ENCODE results near the gene RAB3A.

The RAB3A gene

DNA sequence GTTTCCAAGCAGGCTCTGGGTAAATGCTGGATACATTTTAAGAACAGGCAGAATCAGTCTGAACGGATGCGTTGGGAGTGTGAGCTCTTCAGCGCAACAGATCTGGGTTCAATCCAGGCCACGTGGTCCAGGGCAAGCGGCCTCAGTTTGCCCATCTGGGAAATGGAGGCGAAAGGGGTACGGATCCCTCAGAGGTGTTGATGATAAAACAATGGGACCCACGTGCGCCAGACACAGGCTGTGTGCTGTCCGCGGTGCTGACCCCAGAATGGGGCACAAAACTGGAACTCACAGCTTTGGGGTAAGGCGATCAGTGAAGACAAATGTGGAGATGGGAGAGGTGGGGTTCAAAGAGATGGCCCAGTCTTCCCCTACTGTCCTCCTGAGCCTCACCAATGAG lies 35.5 kb upstream of the RAB3A start:
- no peak overlapping the region for H3K4me3 ChIP-seq (ENCODE audit: control insufficient read depth, low read depth, low read length)
- DNase-seq (ENCODE audit: low read depth) = no peak
- no peak for TF ChIP-seq CTCF (IDR thresholded peaks at IDR 0.05; ENCODE audit: control insufficient read depth, insufficient read depth, low read depth, low read length, missing control alignments)

DNA sequence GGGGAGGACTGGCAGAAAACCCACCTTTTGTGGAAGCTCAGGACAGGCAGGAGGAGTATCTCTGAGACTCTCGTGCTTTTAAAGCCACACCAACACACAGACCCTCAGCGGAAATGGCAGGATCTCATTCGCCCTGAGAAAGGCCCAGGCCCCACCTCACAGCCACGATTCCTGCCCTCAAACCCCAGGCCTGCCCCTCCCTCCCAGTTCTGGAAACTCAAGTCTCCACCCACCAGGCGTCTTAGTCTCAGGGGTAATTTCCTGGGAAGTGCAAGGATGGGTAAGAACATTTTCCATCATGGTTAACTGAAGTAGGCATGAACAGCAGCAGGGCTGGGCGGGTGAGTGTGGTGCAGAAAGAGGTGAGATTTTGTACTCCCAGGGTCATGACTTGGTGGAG lies 30.4 kb upstream of the RAB3A start:
- no peak for TF ChIP-seq CTCF (IDR thresholded peaks at IDR 0.05; ENCODE audit: control insufficient read depth, insufficient read depth, low read depth, low read length, missing control alignments)
- no peak overlapping the region for H3K4me3 ChIP-seq (ENCODE audit: control insufficient read depth, low read depth, low read length)
- DNase-seq (ENCODE audit: low read depth) = no peak

- no peak overlapping the region for H3K4me3 ChIP-seq (ENCODE audit: control insufficient read depth, low read depth, low read length)
- no peak for DNase-seq (ENCODE audit: low read depth)
- no peak for TF ChIP-seq CTCF (IDR thresholded peaks at IDR 0.05; ENCODE audit: control insufficient read depth, insufficient read depth, low read depth, low read length, missing control alignments)
Measured at GRCh38 chr19:18233224-18233825, 29.5 kb upstream of the RAB3A start.

DNA sequence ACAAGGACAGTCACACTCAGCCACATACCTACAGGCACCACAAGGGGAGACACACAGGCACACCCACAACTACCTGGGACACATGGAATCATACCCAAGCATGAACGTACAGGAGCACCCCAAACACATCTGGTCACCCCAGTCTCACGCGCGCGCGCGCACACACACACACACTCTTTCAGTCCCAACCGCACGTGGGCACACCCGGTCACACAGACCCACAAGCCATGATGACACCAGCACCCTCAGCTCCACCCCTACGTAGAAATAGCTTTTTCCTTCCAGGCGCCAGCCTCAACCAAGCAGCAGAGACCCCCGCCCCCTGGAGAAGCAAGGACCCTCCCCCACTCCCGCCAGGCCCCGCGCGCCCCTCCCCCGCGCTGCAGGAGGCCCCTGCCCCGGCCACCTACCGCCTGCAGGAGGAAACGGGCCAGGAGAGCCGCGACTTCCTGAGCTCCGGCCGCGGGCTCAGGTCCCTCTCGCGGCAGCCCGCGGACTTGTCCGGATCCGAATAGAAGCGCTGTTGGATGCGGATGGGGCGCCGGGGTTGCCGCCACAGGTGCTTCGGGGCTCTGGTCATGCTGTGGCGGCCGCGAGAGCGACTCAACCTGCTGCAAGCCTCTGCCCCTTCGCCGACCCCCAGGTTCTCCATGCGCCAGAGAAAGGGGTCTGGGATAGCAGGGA lies 28.8 kb upstream of the RAB3A start:
- TF ChIP-seq CTCF (IDR thresholded peaks at IDR 0.05; ENCODE audit: control insufficient read depth, insufficient read depth, low read depth, low read length, missing control alignments) = no peak
- no peak overlapping the region for H3K4me3 ChIP-seq (ENCODE audit: control insufficient read depth, low read depth, low read length)
- DNase-seq (ENCODE audit: low read depth) = no peak

DNA sequence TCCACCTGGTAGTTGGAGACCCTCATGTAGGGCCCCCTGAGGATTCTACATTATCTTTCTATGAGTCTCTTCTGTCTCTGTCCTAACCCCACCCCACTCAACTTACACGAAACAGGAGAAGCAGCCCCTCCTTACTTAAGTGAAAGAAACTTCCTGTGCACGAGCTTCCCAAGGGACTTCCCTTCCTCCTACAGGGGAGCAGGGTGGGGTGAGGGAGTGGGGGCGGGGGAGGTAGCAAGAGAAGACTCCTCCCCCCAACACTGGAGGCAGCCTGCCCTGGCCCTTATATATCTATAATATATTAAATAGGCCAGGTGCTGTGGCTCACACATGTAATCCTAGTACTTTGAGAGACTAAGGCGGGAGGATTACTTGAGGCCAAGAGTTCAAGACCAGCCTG lies 27.9 kb upstream of the RAB3A start:
- no peak for TF ChIP-seq CTCF (IDR thresholded peaks at IDR 0.05; ENCODE audit: control insufficient read depth, insufficient read depth, low read depth, low read length, missing control alignments)
- H3K4me3 ChIP-seq (ENCODE audit: control insufficient read depth, low read depth, low read length) = no peak overlapping the region
- DNase-seq (ENCODE audit: low read depth) = no peak

GRCh38 chr19:18230941-18231734 lies 27.3 kb upstream of the RAB3A start:
- DNase-seq (ENCODE audit: low read depth) = no peak
- TF ChIP-seq CTCF (IDR thresholded peaks at IDR 0.05; ENCODE audit: control insufficient read depth, insufficient read depth, low read depth, low read length, missing control alignments) = no peak
- H3K4me3 ChIP-seq (ENCODE audit: control insufficient read depth, low read depth, low read length) = no peak overlapping the region
